Ovary (tissue), 3 donors: ENCODE measurements around the gene BORCS6.
"Not testable (repeated sequence)": the region's sequence is repeated elsewhere in the genome, so short reads cannot be mapped to it uniquely, and the experiment has no call there.

Experiments used
- EP300 ChIP-seq: sonication (generic); formaldehyde crosslinking; IDR thresholded peaks from one replicate; pipeline ENCODE4 v1.6.1; 2017; ENCODE audit warnings: antibody characterized with exemption
- POLR2A ChIP-seq: fragments of 450-650 bp; IDR thresholded peaks from one replicate; pipeline ENCODE4 v1.6.1; 2017; ENCODE audit warnings: antibody characterized with exemption, mild to moderate bottlenecking, moderate library complexity
- TF ChIP-seq, protein P1 (sequence below), 3 donors: fragments of 450-650 bp in 2 of 3; fragments of 200-600 bp in 1 of 3; IDR thresholded peaks; one replicate each; pipeline versions ENCODE4 v1.5.1 to v1.8.0; 2016 to 2022; ENCODE audit warnings: antibody characterized with exemption in 3 of 3, mild to moderate bottlenecking in 1 of 3
- donor health status: DM: no; HTN: no; CAD: no.

DNA sequence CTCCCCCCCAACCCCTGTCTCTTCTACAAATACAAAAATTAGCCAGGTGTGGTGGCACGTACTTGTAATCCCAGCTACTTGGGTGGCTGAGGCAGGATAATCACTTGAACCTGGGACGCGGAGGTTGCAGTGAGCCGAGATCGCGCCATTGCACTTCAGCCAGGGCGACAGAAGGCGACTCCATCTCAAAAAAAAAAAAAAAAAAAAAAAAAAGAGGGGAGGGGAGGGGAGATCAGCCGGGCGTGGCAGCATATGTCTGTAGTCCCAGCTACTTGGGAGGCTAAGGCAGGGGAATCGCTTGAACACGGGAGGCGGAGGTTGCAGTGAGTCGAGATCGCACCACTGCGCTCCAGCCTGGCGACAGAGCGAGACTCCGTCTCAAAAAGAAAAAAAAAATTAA, 19.8 kb downstream of the BORCS6 start:
- TF ChIP-seq, protein P1, sequence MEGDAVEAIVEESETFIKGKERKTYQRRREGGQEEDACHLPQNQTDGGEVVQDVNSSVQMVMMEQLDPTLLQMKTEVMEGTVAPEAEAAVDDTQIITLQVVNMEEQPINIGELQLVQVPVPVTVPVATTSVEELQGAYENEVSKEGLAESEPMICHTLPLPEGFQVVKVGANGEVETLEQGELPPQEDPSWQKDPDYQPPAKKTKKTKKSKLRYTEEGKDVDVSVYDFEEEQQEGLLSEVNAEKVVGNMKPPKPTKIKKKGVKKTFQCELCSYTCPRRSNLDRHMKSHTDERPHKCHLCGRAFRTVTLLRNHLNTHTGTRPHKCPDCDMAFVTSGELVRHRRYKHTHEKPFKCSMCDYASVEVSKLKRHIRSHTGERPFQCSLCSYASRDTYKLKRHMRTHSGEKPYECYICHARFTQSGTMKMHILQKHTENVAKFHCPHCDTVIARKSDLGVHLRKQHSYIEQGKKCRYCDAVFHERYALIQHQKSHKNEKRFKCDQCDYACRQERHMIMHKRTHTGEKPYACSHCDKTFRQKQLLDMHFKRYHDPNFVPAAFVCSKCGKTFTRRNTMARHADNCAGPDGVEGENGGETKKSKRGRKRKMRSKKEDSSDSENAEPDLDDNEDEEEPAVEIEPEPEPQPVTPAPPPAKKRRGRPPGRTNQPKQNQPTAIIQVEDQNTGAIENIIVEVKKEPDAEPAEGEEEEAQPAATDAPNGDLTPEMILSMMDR (IDR thresholded peaks at IDR 0.05): not testable (repeated sequence)
- not testable (repeated sequence) for TF ChIP-seq EP300, POLR2A
